Measurements from ENCODE around the gene IFT122. TPM values are rescaled to one million over a fixed set of nuclear protein-coding genes. Genes with fewer than 3 reads are reported as not detected.

Gene IFT122
- total and polyA plus RNA-seq, 8 donors: 15.3 to 37.1 (median 21.8) TPM

- intact Hi-C loops (cut with DNase I): no loop called here
- Histone ChIP-seq H3K9me3 (no peaks in the 10 kb centered on the region), H3K4me1 (no peaks in the 10 kb centered on the region), H3K4me3 (no peak overlapping the region), H3K36me3 (no peaks in the 10 kb centered on the region), H3K27me3 (no peaks in the 10 kb centered on the region), H3K27ac (no peak overlapping the region)
- WGBS, 2 donors: 79 to 82% methylated on average over 6 of the region's 6 CpGs
- no peak for ATAC-seq
- DNase-seq: no peak
- FAIRE-seq: no peak
- no peak for TF ChIP-seq CTCF (IDR thresholded peaks at IDR 0.05)
Observed at GRCh38 chr3:129421988-129422745, 17.9 kb upstream of the IFT122 start.

GRCh38 chr3:129422897-129423296 is 17.1 kb upstream of the IFT122 start:
- H3K27ac ChIP-seq: no peak overlapping the region
- no peak for TF ChIP-seq CTCF (IDR thresholded peaks at IDR 0.05)
- DNase-seq: no peak
- H3K9me3 ChIP-seq: no peaks in the 10 kb centered on the region
- FAIRE-seq: no peak
- H3K4me1 ChIP-seq: peaks cover 0 to 2% (median 0%) of the 10 kb centered on the region in 3 donors
- no peak for ATAC-seq
- intact Hi-C loops (cut with DNase I): no loop called here
- 76 to 78% methylated on average over 1 of the region's 1 CpG for WGBS, 2 donors
- H3K27me3 ChIP-seq: no peaks in the 10 kb centered on the region
- H3K4me3 ChIP-seq: no peak overlapping the region
- H3K36me3 ChIP-seq: no peaks in the 10 kb centered on the region

- no peak overlapping the region for H3K4me3 ChIP-seq
- no peaks in the 10 kb centered on the region for H3K9me3 ChIP-seq
- WGBS, 2 donors: 79 to 80% methylated on average over 4 of the region's 4 CpGs
- H3K4me1 ChIP-seq: peaks cover 0 to 8% (median 5%) of the 10 kb centered on the region in 3 donors
- ATAC-seq (peak in 3 of 4 donors; percentile 19 to 58 (median 28)), FAIRE-seq (no peak), DNase-seq (peak in 2 of 6 donors; percentile 30 to 44)
- intact Hi-C loops (cut with DNase I): no loop called here
- peak overlapping the region in 1 of 4 donors; percentile 7 for H3K27ac ChIP-seq
- no peak for TF ChIP-seq CTCF (IDR thresholded peaks at IDR 0.05)
- H3K27me3 ChIP-seq: no peaks in the 10 kb centered on the region
- H3K36me3 ChIP-seq: no peaks in the 10 kb centered on the region
Observed at GRCh38 chr3:129424185-129424841, 15.7 kb upstream of the IFT122 start.

- H3K36me3 ChIP-seq: no peaks in the 10 kb centered on the region
- intact Hi-C loops (cut with DNase I): no loop called here
- DNase-seq (no peak), FAIRE-seq (no peak), ATAC-seq (no peak)
- TF ChIP-seq CTCF (IDR thresholded peaks at IDR 0.05): no peak
- H3K4me3 ChIP-seq: no peak overlapping the region
- peaks cover 0 to 8% (median 6%) of the 10 kb centered on the region in 3 donors for H3K4me1 ChIP-seq
- H3K9me3 ChIP-seq: no peaks in the 10 kb centered on the region
- H3K27me3 ChIP-seq: no peaks in the 10 kb centered on the region
- 74 to 86% methylated on average over 3 of the region's 3 CpGs for WGBS, 2 donors
- no peak overlapping the region for H3K27ac ChIP-seq
Observed at GRCh38 chr3:129425213-129425612, 14.8 kb upstream of the IFT122 start.

- Histone ChIP-seq H3K9me3 (no peaks in the 10 kb centered on the region), H3K27ac (no peak overlapping the region), H3K27me3 (no peaks in the 10 kb centered on the region), H3K4me1 (peaks cover 0 to 8% (median 6%) of the 10 kb centered on the region in 3 donors), H3K4me3 (no peak overlapping the region), H3K36me3 (no peaks in the 10 kb centered on the region)
- WGBS, 2 donors: 36 to 39% methylated on average over 2 of the region's 2 CpGs
- FAIRE-seq (no peak), ATAC-seq (no peak), DNase-seq (no peak)
- TF ChIP-seq CTCF (IDR thresholded peaks at IDR 0.05): no peak
- intact Hi-C loops (cut with DNase I): no loop called here
Observed at GRCh38 chr3:129425619-129426018, 14.4 kb upstream of the IFT122 start.

Measured in pancreas (tissue), 10 donors.